Psoas muscle (tissue), 8 donors: Measurements from ENCODE around the gene LRBA. TPM values are rescaled to one million over a fixed set of nuclear protein-coding genes. Genes with fewer than 3 reads are reported as not detected.

Experiments
- ATAC-seq, 4 donors: fragments of 200-7000 bp; cut with Tn5 transposase; one replicate each; pipeline ENCODE4 v1.9.1; 2020; ENCODE audit warnings: moderate library complexity in 3 of 4, mild to moderate bottlenecking in 2 of 4
- DNase-seq, 2 donors: peaks; one replicate each; pipeline ENCODE4 v3.0.0-alpha.2; 2020
- H3K27ac ChIP-seq: fragments of 200-600 bp; one replicate; pipeline ENCODE4 v1.8.0; 2022
- H3K27me3 ChIP-seq, 3 donors: fragments of 200-600 bp in 1 of 3; one replicate each; pipeline versions ENCODE4 v1.6.1 to v1.8.0; 2013 to 2022; ENCODE audit warnings: low read length in 2 of 3, mild to moderate bottlenecking in 2 of 3, moderate library complexity in 1 of 3; ENCODE audit not compliant: insufficient read depth in 3 of 3
- H3K36me3 ChIP-seq, 2 donors: fragments of 200-600 bp in 1 of 2; one replicate each; pipeline versions ENCODE4 v1.6.1 to v1.8.0; 2013 to 2022; ENCODE audit warnings: low read depth in 1 of 2, mild to moderate bottlenecking in 1 of 2, moderate library complexity in 1 of 2; ENCODE audit not compliant: insufficient read depth in 1 of 2
- H3K4me1 ChIP-seq: fragments of 200-600 bp; one replicate; pipeline ENCODE4 v1.8.0; 2022
- H3K4me3 ChIP-seq: fragments of 200-600 bp; one replicate; pipeline ENCODE4 v1.8.0; 2022; ENCODE audit warnings: mild to moderate bottlenecking
- H3K9me3 ChIP-seq: fragments of 200-600 bp; one replicate; pipeline ENCODE4 v1.8.0; 2022
- WGBS, 3 donors: extraction: QIAGEN DNeasy Blood & Tissue Kit; methylation state at CpG; one replicate each; pipeline versions ENCODE4 v1.1.6 to v1.1.7; 2013; 5-methylcytosine and 5-hydroxymethylcytosine counted together
- intact Hi-C, 2 donors: fragments of 100-400 bp; cut with DNase I; formaldehyde crosslinking; loops; one replicate each; pipeline versions ENCODE4 v1.11.0 to v1.14.2; 2022
- polyA plus RNA-seq, 3 donors: library from polyadenylated mRNA; stranded (reverse); fragments of 200-250 nt; gene quantifications; one replicate each; pipeline ENCODE4 v1.2.3, GENCODE V29; 2013
- total RNA-seq, 4 donors: library from RNA; stranded (reverse); fragmentation: NEBNext Ultra II Directional in 2 of 4; extraction: Animal tissue kit (Norgen Biotek cat#: 25700) in 2 of 4; gene quantifications; one replicate each; pipeline versions ENCODE4 v1.2.1 to v1.2.4, GENCODE V29; 2021 to 2023
- TF ChIP-seq, protein P1 (sequence below): fragments of 200-600 bp; IDR thresholded peaks from one replicate; pipeline ENCODE4 v1.8.0; 2022; ENCODE audit warnings: antibody characterized with exemption
- donor health status: healthy with polysubstance abuse.
- donor health status: DM: no; HTN: no; CAD: no; lungs with moderate emphysema.
- donor health status: Bipolar disorder and iron deficiency.
- donor health status: healthy.
- donor health status: DM: yes; HTN: yes; CAD: no.
- donor health status: DM: no; HTN: no; CAD: no.
- donor health status: DM: no; HTN: no; CAD: no.
- donor health status: DM: yes; HTN: yes; CAD: no.

LRBA gene
- total and polyA plus RNA-seq, 7 donors, result 2.9 to 10.6 (median 6.4) TPM

- WGBS, 3 donors, result 78 to 80% (median 79%) methylated on average over 3 of the region's 3 CpGs
Measured at GRCh38 chr4:150327262-150327780, 687.8 kb downstream of the LRBA start.

DNA sequence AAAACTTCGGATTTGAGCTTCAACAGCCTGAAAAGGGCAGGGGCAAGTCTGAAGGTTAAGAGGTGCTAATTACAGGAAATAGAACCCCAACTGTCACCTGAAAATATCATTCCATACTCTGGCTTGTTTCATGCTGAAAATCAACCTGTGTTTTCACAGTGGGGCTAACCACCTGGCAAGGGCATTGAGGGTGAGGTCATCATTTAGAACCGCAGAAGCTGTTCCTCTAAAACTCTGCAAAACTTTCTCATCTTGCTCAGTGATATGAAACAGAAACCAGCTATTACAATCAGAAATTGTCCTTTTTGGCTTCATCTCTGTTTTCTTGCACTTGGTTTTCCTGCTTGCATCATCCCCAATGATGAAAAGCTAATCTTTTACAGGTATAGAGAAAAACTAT, 689.2 kb downstream of the LRBA start:
- TF ChIP-seq, protein P1, sequence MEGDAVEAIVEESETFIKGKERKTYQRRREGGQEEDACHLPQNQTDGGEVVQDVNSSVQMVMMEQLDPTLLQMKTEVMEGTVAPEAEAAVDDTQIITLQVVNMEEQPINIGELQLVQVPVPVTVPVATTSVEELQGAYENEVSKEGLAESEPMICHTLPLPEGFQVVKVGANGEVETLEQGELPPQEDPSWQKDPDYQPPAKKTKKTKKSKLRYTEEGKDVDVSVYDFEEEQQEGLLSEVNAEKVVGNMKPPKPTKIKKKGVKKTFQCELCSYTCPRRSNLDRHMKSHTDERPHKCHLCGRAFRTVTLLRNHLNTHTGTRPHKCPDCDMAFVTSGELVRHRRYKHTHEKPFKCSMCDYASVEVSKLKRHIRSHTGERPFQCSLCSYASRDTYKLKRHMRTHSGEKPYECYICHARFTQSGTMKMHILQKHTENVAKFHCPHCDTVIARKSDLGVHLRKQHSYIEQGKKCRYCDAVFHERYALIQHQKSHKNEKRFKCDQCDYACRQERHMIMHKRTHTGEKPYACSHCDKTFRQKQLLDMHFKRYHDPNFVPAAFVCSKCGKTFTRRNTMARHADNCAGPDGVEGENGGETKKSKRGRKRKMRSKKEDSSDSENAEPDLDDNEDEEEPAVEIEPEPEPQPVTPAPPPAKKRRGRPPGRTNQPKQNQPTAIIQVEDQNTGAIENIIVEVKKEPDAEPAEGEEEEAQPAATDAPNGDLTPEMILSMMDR, result no peak
- Histone ChIP-seq H3K4me1 (no peaks in the 10 kb centered on the region), H3K27me3 (no peaks in the 10 kb centered on the region), H3K9me3 (no peaks in the 10 kb centered on the region), H3K36me3 (no peaks in the 10 kb centered on the region), H3K4me3 (no peak overlapping the region), H3K27ac (no peak overlapping the region)
- intact Hi-C loops, result no loop called here
- ATAC-seq (no peak), DNase-seq (no peak)
- 69 to 85% (median 80%) methylated on average over 2 of the region's 2 CpGs for WGBS, 3 donors

More at GRCh38 chr4:150327262-150327780, 687.8 kb downstream of the LRBA start:
- H3K4me1 ChIP-seq, result no peaks in the 10 kb centered on the region
- no peak for ATAC-seq
- intact Hi-C loops, result no loop called here
- no peak for DNase-seq
- no peak overlapping the region for H3K27ac ChIP-seq
- H3K27me3 ChIP-seq, result no peaks in the 10 kb centered on the region
- TF ChIP-seq, protein P1, result no peak
- H3K4me3 ChIP-seq, result no peak overlapping the region
- no peaks in the 10 kb centered on the region for H3K9me3 ChIP-seq
- no peaks in the 10 kb centered on the region for H3K36me3 ChIP-seq

GRCh38 chr4:150323406-150324325, 691.4 kb downstream of the LRBA start:
- no peaks in the 10 kb centered on the region for H3K36me3 ChIP-seq
- intact Hi-C loops, result no loop called here
- no peaks in the 10 kb centered on the region for H3K27me3 ChIP-seq
- no peaks in the 10 kb centered on the region for H3K9me3 ChIP-seq
- TF ChIP-seq, protein P1, result no peak
- DNase-seq, result no peak
- no peak for ATAC-seq
- no peak overlapping the region for H3K27ac ChIP-seq
- no peak overlapping the region for H3K4me3 ChIP-seq
- H3K4me1 ChIP-seq, result no peaks in the 10 kb centered on the region
- WGBS, 3 donors, result 60 to 71% (median 65%) methylated on average over 7 of the region's 7 CpGs

DNA sequence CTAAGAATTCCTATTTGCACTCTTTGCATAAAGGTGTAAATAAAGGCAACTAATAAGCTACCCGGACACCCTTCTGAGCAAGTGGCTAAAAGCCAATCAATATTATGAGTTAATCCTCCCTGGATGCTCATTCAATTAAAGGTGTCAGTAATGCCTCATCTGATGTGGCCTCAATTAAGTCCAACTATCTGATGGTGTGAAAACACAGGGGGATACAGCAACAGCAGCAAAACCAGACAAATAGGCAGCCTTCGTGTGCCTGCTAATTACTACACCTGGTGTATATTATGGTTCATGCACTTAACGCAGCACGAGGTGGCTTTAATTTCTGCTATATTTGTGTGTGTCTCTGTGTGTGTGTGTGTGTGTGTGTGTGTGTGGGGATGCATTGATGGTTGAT, 692.4 kb downstream of the LRBA start:
- no peaks in the 10 kb centered on the region for H3K27me3 ChIP-seq
- ATAC-seq (no peak), DNase-seq (no peak)
- intact Hi-C loops, result no loop called here
- 84 to 88% (median 87%) methylated on average over 4 of the region's 4 CpGs for whole genome bisulfite sequencing, 3 donors
- H3K27ac ChIP-seq, result no peak overlapping the region
- no peak overlapping the region for H3K4me3 ChIP-seq
- TF ChIP-seq, protein P1, result no peak
- H3K9me3 ChIP-seq, result no peaks in the 10 kb centered on the region
- H3K4me1 ChIP-seq, result no peaks in the 10 kb centered on the region
- no peaks in the 10 kb centered on the region for H3K36me3 ChIP-seq
